Activated naive CD4-positive, alpha-beta T cell treated with anti-CD3 and anti-CD28 coated beads, Interleukin-2, amount 10 ng/mL, durations not matched to agents 7 days and 5 days (primary cell): ENCODE results near the gene IL17RE.
"Not testable (repeated sequence)": the region's sequence is repeated elsewhere in the genome, so short reads cannot be mapped to it uniquely, and the experiment has no call there.

Source experiments
- CTCF ChIA-PET: fragments of 350-600 bp; sonication (Branson Sonifier 250); formaldehyde crosslinking; loops from one replicate; lab custom pipeline; 2021; ENCODE audit warnings: antibody characterized with exemption; lab: Charles Lee
- DNase-seq: peaks from one replicate; pipeline ENCODE4 v3.0.0-alpha.2; 2020
- H3K27ac Mint-ChIP-seq: one replicate; pipeline ENCODE4 v1.8.0; 2021; ENCODE audit warnings: mild to moderate bottlenecking, moderate library complexity, mixed read lengths
- H3K27me3 Mint-ChIP-seq: one replicate; pipeline ENCODE4 v1.8.0; 2021; ENCODE audit warnings: mild to moderate bottlenecking, mixed read lengths
- H3K36me3 Mint-ChIP-seq: one replicate; pipeline ENCODE4 v1.8.0; 2021; ENCODE audit warnings: mixed read lengths
- H3K4me1 Mint-ChIP-seq: one replicate; pipeline ENCODE4 v1.8.0; 2021; ENCODE audit warnings: mixed read lengths
- H3K4me3 Mint-ChIP-seq: one replicate; pipeline ENCODE4 v1.8.0; 2021; ENCODE audit warnings: mild to moderate bottlenecking, moderate library complexity, mixed read lengths
- H3K9me3 Mint-ChIP-seq: one replicate; pipeline ENCODE4 v1.8.0; 2021; ENCODE audit warnings: mixed read lengths

IL17RE gene

DNA sequence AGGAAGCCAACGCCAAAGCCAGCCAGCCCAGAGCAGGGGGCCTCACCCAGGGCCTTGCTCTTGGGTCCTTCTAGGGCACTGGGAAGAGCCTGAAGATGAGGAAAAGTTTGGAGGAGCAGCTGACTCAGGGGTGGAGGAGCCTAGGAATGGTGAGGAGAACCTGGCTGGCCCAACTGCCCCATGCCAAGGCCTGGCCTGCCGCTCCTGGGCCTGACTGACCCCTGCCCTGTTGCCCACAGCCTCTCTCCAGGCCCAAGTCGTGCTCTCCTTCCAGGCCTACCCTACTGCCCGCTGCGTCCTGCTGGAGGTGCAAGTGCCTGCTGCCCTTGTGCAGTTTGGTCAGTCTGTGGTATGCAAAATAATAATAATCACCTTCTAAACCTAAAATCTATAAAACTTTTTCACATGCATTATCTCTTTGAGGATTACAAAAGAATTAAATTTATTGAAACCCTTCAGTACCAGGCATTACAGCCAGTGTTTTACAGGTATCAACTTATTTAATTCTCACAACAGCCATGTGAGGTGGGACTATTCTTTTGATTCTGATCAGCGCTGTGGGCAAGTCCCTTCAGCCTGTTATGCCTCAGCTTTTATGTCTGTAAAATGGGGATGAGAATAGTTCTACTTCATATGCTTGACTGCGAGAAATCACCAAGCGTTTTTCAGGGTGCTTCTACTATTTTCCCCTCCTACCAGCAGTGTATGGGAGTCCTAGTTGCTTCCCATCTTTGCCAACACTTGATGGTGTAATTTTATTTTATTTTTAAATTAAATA, 15.8 kb downstream of the IL17RE start:
- Mint-ChIP-seq H3K27me3 (peaks cover 67% of the 10 kb centered on the region), H3K27ac (no peak overlapping the region), H3K36me3 (no peaks in the 10 kb centered on the region), H3K9me3 (no peaks in the 10 kb centered on the region), H3K4me3 (no peak overlapping the region), H3K4me1 (peaks cover 16% of the 10 kb centered on the region)
- CTCF ChIA-PET = no interaction called here
- DNase-seq = no peak

DNA sequence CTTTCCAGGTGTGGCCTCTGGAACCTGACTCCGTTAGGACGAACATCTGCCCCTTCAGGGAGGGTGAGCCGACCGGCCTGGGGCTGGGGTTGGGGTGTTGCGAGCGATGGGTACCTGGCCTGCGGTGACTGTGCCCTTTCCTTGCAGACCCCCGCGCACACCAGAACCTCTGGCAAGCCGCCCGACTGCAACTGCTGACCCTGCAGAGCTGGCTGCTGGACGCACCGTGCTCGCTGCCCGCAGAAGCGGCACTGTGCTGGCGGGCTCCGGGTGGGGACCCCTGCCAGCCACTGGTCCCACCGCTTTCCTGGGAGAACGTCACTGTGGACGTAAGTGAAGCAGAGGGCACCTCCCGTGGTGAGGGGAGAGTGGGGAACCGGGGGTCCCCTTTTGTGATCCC, 25.5 kb downstream of the IL17RE start:
- Mint-ChIP-seq H3K4me1 (peaks cover 14% of the 10 kb centered on the region), H3K27me3 (peaks cover 26% of the 10 kb centered on the region), H3K27ac (no peak overlapping the region), H3K9me3 (no peaks in the 10 kb centered on the region), H3K36me3 (no peaks in the 10 kb centered on the region), H3K4me3 (no peak overlapping the region)
- no peak for DNase-seq
- CTCF ChIA-PET = no interaction called here

DNA sequence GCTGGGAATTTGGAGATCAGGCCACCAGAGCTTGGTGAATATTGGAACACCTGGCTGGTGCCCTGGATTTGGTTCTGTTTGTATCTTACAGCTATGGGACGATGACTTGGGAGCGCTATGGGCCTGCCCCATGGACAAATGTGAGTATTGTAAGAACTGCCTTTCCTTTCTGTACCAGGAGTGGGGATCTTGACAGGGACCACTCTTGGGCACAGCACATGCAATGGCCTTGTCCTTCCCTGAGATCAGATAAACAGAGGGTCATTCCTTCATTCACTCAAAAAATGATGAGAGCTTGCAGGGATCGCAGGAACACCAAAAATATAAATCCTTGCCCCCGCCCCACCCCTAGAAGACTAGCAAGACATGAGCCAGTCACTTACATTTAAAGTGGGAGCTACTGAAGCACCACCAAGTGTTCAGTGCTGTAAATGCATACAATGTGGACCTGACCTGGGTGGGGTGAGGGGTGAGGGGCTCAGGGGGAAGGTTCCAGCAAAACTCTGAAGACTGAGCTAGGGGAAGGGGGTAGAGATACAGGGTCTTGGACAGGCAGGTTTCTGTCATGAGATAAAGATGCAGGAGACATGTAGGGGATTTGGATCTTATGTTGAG, 28.3 kb downstream of the IL17RE start:
- peaks cover 35% of the 10 kb centered on the region for H3K4me1 Mint-ChIP-seq
- peak overlapping the region; percentile 38 for H3K4me3 Mint-ChIP-seq
- H3K27ac Mint-ChIP-seq = peak overlapping the region; percentile 53
- H3K27me3 Mint-ChIP-seq = peaks cover 8% of the 10 kb centered on the region
- peaks cover 9% of the 10 kb centered on the region for H3K36me3 Mint-ChIP-seq
- H3K9me3 Mint-ChIP-seq = no peaks in the 10 kb centered on the region
- DNase-seq = no peak
- CTCF ChIA-PET = interaction anchor here (0.6 to 5.2 kb wide), 21 partner anchors 10 to 578 kb away, joined by 3 to 62 read pairs (median 4); partner anchors contain the start of genes IL17RC and SEC13

DNA sequence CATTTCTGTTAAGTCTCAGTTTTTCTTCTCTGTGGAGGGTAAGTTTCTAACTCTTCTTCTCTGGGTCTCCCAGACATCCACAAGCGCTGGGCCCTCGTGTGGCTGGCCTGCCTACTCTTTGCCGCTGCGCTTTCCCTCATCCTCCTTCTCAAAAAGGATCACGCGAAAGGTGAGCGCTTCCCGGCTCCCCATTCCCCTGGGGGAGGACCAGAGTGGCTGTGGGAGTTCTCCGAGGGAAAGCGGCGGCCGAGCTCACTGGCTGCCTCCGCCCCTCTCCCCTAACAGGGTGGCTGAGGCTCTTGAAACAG, 29.8 kb downstream of the IL17RE start:
- Mint-ChIP-seq H3K4me3 (peak overlapping the region; percentile 97), H3K36me3 (peaks cover 17% of the 10 kb centered on the region), H3K9me3 (no peaks in the 10 kb centered on the region), H3K27ac (peak overlapping the region; percentile 95), H3K27me3 (peaks cover 8% of the 10 kb centered on the region), H3K4me1 (peaks cover 35% of the 10 kb centered on the region)
- DNase-seq = no peak
- CTCF ChIA-PET = interaction anchor here (0.6 to 5.2 kb wide), 23 partner anchors 10 to 389 kb away, joined by 3 to 62 read pairs (median 6); partner anchors contain the start of genes ARPC4, IL17RC, IL17RE and RPUSD3

DNA sequence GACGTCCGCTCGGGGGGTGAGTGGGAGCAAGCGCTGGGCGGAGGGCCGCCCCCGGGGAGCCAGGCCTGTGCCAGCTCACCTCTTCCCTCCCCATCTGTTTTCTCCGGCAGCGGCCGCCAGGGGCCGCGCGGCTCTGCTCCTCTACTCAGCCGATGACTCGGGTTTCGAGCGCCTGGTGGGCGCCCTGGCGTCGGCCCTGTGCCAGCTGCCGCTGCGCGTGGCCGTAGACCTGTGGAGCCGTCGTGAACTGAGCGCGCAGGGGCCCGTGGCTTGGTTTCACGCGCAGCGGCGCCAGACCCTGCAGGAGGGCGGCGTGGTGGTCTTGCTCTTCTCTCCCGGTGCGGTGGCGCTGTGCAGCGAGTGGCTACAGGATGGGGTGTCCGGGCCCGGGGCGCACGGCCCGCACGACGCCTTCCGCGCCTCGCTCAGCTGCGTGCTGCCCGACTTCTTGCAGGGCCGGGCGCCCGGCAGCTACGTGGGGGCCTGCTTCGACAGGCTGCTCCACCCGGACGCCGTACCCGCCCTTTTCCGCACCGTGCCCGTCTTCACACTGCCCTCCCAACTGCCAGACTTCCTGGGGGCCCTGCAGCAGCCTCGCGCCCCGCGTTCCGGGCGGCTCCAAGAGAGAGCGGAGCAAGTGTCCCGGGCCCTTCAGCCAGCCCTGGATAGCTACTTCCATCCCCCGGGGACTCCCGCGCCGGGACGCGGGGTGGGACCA, 30.4 kb downstream of the IL17RE start:
- peak overlapping the region; percentile 97 for H3K4me3 Mint-ChIP-seq
- H3K36me3 Mint-ChIP-seq = peaks cover 18% of the 10 kb centered on the region
- H3K27me3 Mint-ChIP-seq = peaks cover 8% of the 10 kb centered on the region
- no peaks in the 10 kb centered on the region for H3K9me3 Mint-ChIP-seq
- peak; percentile 91 for DNase-seq
- CTCF ChIA-PET = interaction anchor here (0.6 to 5.2 kb wide), 25 partner anchors 10 to 389 kb away, joined by 3 to 62 read pairs (median 6); partner anchors contain the start of genes ARPC4, IL17RC, IL17RE and RPUSD3
- H3K4me1 Mint-ChIP-seq = peaks cover 35% of the 10 kb centered on the region
- H3K27ac Mint-ChIP-seq = peak overlapping the region; percentile 95

DNA sequence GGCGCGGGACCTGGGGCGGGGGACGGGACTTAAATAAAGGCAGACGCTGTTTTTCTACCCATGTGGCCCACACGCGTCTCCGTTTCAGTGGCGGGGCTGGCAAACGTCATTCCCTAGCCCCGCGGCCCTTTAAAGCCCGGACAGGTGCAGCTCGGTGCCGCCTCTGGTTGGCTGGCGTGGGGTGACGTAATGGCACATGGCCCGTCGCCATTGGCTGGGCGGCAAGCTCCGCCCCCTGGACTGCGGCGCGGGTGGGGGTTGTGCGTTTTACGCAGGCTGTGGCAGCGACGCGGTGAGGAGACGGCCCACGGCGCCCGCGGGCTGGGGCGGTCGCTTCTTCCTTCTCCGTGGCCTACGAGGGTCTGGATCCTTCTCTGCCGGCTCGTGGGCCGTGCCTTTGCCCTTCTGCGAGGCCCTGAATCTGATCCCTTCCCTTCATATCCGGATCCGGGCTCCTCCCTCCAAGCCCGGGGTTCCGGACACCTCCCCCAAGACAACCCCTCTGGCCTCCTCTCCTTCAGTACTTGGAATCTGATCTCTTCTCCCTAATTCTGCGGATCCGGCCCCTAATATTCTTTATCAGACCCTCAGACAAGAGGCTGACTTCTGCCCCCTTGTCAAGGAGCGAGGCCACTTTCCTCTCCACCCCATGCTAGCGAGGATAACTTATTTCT, 31.1 kb downstream of the IL17RE start, which contains the start of gene CRELD1:
Gene CRELD1 (plus strand): TSS at position 274 of the 674 bp plus-strand sequence. CDS start 605 bp downstream, outside the sequence.
- peak within 1 kb of the TSS; percentile 97 for H3K4me3 Mint-ChIP-seq
- CTCF ChIA-PET = interaction anchor here (1.1 to 5.2 kb wide), 18 partner anchors 9 to 388 kb away, joined by 3 to 62 read pairs (median 6); partner anchors contain the start of genes ARPC4, IL17RC and SEC13
- peak within 1 kb of the TSS; percentile 95 for H3K27ac Mint-ChIP-seq
- peaks cover 35% of the 10 kb centered on the region for H3K4me1 Mint-ChIP-seq
- no peaks in the 10 kb centered on the region for H3K9me3 Mint-ChIP-seq
- H3K36me3 Mint-ChIP-seq = peaks cover 22% of the 10 kb centered on the region
- DNase-seq = peak; percentile 98
- peaks cover 8% of the 10 kb centered on the region for H3K27me3 Mint-ChIP-seq

DNA sequence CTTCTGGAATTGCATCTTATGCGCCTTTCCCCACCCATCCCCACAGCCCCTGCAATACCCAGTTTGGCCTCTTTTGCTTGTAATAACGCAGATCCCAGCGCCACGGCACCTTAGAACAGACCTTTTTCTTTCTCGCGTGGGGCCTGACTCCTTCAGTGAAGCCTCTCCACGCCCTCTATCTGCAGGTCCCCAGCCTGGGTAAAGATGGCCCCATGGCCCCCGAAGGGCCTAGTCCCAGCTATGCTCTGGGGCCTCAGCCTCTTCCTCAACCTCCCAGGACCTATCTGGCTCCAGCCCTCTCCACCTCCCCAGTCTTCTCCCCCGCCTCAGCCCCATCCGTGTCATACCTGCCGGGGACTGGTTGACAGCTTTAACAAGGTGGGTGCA, 31.6 kb downstream of the IL17RE start:
- H3K27me3 Mint-ChIP-seq = peaks cover 8% of the 10 kb centered on the region
- DNase-seq = peak; percentile 52
- H3K4me3 Mint-ChIP-seq = peak overlapping the region; percentile 97
- H3K27ac Mint-ChIP-seq = peak overlapping the region; percentile 95
- peaks cover 22% of the 10 kb centered on the region for H3K36me3 Mint-ChIP-seq
- CTCF ChIA-PET = interaction anchor here (1.1 to 5.2 kb wide), 7 partner anchors 9 to 387 kb away, joined by 3 to 62 read pairs (median 12); partner anchors contain the start of genes ARPC4 and SEC13
- H3K9me3 Mint-ChIP-seq = no peaks in the 10 kb centered on the region
- peaks cover 35% of the 10 kb centered on the region for H3K4me1 Mint-ChIP-seq

DNA sequence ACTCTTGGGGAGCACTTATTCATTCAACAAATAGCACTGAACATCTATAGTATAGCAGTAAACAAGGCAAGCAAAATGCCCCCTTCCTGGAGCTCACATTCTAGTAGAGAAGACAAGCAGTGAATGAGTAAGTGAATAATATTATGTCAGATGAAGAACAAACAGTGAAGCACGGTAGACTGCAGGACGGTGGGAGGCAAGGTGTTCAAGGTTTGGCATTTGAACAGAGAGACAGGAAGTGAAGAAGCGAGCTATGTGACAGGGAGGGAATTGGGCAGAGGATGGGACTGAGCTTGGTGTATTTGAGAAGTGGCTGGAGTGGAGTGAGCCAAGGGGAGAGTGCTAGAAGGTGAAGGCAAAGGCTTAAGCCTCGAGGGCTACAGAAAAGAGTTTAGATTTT, 32.3 kb downstream of the IL17RE start:
- Mint-ChIP-seq H3K27ac (peak overlapping the region; percentile 95), H3K4me1 (peaks cover 35% of the 10 kb centered on the region), H3K36me3 (peaks cover 22% of the 10 kb centered on the region), H3K4me3 (peak overlapping the region; percentile 97), H3K27me3 (peaks cover 3% of the 10 kb centered on the region), H3K9me3 (no peaks in the 10 kb centered on the region)
- CTCF ChIA-PET = interaction anchor here (0.8 to 5.1 kb wide), 4 partner anchors 8 to 142 kb away, joined by 3 to 24 read pairs (median 8); partner anchors contain the start of gene ARPC4
- no peak for DNase-seq

DNA sequence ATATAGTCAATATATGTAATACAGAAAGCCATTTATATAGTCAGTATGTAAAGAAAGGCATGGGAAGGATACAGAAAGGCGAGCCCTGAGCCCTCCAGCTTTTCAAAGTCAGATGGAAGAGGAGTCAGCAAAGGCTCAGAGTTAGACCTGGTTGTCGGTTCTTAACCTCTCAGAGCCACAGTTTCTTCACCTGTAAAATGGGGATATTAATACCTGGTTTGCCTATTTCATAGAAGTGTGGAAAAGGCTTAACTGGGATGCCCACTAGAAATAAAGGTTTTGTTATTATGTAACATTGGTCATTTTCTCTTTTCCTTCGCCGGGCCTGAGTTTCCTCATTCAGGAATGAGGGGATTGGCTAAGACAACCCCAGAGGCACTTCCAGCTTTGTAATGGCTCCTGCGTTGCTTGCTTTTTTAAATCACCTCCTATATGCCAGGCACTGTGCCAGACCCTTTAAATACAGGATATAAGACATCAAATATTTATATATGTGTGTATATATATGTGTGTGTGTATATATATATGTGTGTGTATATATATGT, 33.4 kb downstream of the IL17RE start:
- Mint-ChIP-seq H3K36me3 (peaks cover 23% of the 10 kb centered on the region), H3K27ac (no peak overlapping the region), H3K4me3 (no peak overlapping the region), H3K4me1 (peaks cover 35% of the 10 kb centered on the region), H3K9me3 (no peaks in the 10 kb centered on the region), H3K27me3 (no peaks in the 10 kb centered on the region)
- CTCF ChIA-PET = interaction anchor here (0.6 to 1.8 kb wide), 2 partner anchors 10 to 26 kb away, joined by 3 to 12 read pairs; no protein-coding TSS in a partner anchor
- DNase-seq = no peak

DNA sequence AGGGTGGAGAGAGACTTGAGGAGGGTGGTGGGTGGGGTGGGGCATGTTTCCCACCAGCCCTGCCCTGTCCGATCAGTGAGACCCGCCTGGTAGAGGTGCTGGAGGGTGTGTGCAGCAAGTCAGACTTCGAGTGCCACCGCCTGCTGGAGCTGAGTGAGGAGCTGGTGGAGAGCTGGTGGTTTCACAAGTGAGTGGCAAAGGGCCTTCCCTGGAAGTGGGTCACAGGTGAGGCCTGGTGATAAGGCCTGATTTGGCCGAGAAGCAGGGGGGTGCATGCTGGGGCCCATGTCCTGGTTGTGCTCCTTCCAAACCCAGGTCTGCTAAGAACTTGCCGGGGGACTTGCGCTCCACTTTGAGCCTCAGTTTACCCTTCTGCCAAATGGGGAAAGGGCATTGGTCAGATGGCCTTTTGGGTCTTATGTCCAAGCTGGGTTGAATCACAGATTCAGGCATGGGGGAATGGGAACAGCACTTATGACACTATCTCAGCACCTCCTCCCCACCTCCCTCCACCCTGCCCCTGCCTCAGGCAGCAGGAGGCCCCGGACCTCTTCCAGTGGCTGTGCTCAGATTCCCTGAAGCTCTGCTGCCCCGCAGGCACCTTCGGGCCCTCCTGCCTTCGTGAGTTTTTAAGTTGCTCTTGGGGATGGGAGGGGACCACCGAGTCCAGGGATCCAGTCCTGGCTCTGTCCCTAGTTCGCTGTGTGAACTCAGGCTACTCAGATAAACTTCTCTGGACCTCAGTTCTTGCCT, 35.0 kb downstream of the IL17RE start:
- peaks cover 23% of the 10 kb centered on the region for H3K4me1 Mint-ChIP-seq
- no peaks in the 10 kb centered on the region for H3K27me3 Mint-ChIP-seq
- peaks cover 26% of the 10 kb centered on the region for H3K36me3 Mint-ChIP-seq
- CTCF ChIA-PET = no interaction called here
- DNase-seq = no peak
- no peak overlapping the region for H3K4me3 Mint-ChIP-seq
- H3K9me3 Mint-ChIP-seq = no peaks in the 10 kb centered on the region
- no peak overlapping the region for H3K27ac Mint-ChIP-seq

DNA sequence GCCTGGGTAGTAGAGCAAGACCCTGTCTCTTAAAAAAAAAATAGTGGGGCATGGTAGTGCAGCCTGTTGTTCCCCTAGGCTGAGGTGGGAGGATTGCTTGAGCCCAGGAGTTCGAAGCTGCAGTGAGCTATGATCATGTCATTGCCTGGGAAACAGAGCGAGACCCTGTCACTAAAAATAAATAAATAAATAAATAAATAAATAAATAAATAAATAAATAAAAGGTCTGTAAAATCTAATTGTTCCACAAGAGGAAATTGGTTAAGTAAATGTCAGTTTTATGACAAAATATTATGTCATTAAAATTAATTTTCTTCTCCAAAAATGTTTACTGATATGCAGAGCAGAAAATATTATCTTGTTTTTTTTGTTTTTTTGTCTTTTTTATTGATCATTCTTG, 36.3 kb downstream of the IL17RE start:
- H3K27me3 Mint-ChIP-seq = no peaks in the 10 kb centered on the region
- peaks cover 19% of the 10 kb centered on the region for H3K4me1 Mint-ChIP-seq
- H3K27ac Mint-ChIP-seq = no peak overlapping the region
- peaks cover 30% of the 10 kb centered on the region for H3K36me3 Mint-ChIP-seq
- no peak overlapping the region for H3K4me3 Mint-ChIP-seq
- no peak for DNase-seq
- H3K9me3 Mint-ChIP-seq = no peaks in the 10 kb centered on the region
- CTCF ChIA-PET = no interaction called here

DNA sequence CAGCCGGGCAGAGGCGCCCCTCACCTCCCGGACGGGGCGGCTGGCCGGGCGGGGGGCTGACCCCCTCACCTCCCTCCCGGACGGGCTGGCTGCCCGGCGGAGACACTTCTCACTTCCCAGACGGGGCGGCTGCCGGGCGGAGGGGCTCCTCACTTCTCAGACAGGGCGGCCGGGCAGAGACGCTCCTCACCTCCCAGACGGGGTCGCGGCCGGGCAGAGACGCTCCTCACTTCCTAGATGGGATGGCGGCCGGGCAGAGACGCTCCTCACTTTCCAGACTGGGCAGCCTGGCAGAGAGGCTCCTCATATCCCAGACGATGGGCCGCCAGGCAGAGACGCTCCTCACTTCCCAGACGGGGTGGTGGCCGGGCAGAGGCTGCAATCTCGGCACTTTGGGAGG, 37.3 kb downstream of the IL17RE start:
- DNase-seq, H3K27me3 Mint-ChIP-seq, H3K4me3 Mint-ChIP-seq, H3K4me1 Mint-ChIP-seq, H3K27ac Mint-ChIP-seq, CTCF ChIA-PET, H3K9me3 Mint-ChIP-seq: not testable (repeated sequence)
- H3K36me3 Mint-ChIP-seq = peaks cover 30% of the 10 kb centered on the region

DNA sequence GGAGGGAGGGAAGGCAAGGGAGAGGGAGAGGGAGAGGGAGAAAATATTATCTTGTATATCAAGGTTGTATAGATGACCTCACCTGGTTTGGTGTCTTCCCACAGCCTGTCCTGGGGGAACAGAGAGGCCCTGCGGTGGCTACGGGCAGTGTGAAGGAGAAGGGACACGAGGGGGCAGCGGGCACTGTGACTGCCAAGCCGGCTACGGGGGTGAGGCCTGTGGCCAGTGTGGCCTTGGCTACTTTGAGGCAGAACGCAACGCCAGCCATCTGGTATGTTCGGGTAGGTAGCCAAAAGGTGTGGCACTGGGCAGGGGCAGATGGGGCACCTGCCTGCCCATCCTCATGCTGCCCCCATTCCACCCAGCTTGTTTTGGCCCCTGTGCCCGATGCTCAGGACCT, 38.1 kb downstream of the IL17RE start:
- CTCF ChIA-PET = interaction anchor here (4.2 kb wide), 1 partner anchor 8 kb away, joined by 24 read pairs; the partner anchor contains the start of gene CRELD1
- Mint-ChIP-seq H3K9me3 (no peaks in the 10 kb centered on the region), H3K36me3 (peaks cover 21% of the 10 kb centered on the region), H3K27ac (no peak overlapping the region), H3K27me3 (no peaks in the 10 kb centered on the region), H3K4me1 (peaks cover 5% of the 10 kb centered on the region), H3K4me3 (no peak overlapping the region)
- DNase-seq = no peak
